Measurements from ENCODE around the gene METTL4.
"Not testable (repeated sequence)": the region's sequence is repeated elsewhere in the genome, so short reads cannot be mapped to it uniquely, and the experiment has no call there.

Gene METTL4

GRCh38 chr18:2564373-2564772 is 6.9 kb downstream of the METTL4 start:
- no peak for DNase-seq (ENCODE audit: low spot score)

GRCh38 chr18:2559249-2559648 is 12.1 kb downstream of the METTL4 start:
- DNase-seq (ENCODE audit: low spot score) = no peak

- DNase-seq (ENCODE audit: low spot score) = no peak
Measured at GRCh38 chr18:2557536-2557935, 13.8 kb downstream of the METTL4 start.

GRCh38 chr18:2555895-2556294 is 15.4 kb downstream of the METTL4 start:
- no peak for DNase-seq (ENCODE audit: low spot score)

- DNase-seq (ENCODE audit: low spot score) = no peak
Measured at GRCh38 chr18:2554696-2555095, 16.6 kb downstream of the METTL4 start.

- DNase-seq (ENCODE audit: low spot score) = no peak
Measured at GRCh38 chr18:2551425-2551824, 19.9 kb downstream of the METTL4 start.

- DNase-seq (ENCODE audit: low spot score) = no peak
Measured at GRCh38 chr18:2549462-2549861, 21.8 kb downstream of the METTL4 start.

GRCh38 chr18:2547477-2548087 is 23.7 kb downstream of the METTL4 start:
- DNase-seq (ENCODE audit: low spot score) = peak; percentile 28

GRCh38 chr18:2545155-2545554 is 26.1 kb downstream of the METTL4 start:
- DNase-seq (ENCODE audit: low spot score) = no peak

GRCh38 chr18:2541925-2542563 is 29.3 kb downstream of the METTL4 start:
- DNase-seq (ENCODE audit: low spot score) = not testable (repeated sequence)

GRCh38 chr18:2540575-2540974 is 30.7 kb downstream of the METTL4 start:
- no peak for DNase-seq (ENCODE audit: low spot score)

GRCh38 chr18:2538844-2539243 is 32.5 kb downstream of the METTL4 start:
- DNase-seq (ENCODE audit: low spot score) = no peak

- DNase-seq (ENCODE audit: low spot score) = peak; percentile 28
Measured at GRCh38 chr18:2538236-2538635, 33.1 kb downstream of the METTL4 start.

- no peak for DNase-seq (ENCODE audit: low spot score)
Measured at GRCh38 chr18:2537296-2537695, 34.0 kb downstream of the METTL4 start.

GRCh38 chr18:2536493-2536892 is 34.8 kb downstream of the METTL4 start:
- DNase-seq (ENCODE audit: low spot score) = no peak

GRCh38 chr18:2536063-2536462 is 35.2 kb downstream of the METTL4 start:
- DNase-seq (ENCODE audit: low spot score) = no peak

GRCh38 chr18:2535419-2535910 is 35.8 kb downstream of the METTL4 start:
- no peak for DNase-seq (ENCODE audit: low spot score)

- no peak for DNase-seq (ENCODE audit: low spot score)
Measured at GRCh38 chr18:2534906-2535305, 36.4 kb downstream of the METTL4 start.

- DNase-seq (ENCODE audit: low spot score) = no peak
Measured at GRCh38 chr18:2532797-2533196, 38.5 kb downstream of the METTL4 start.

- no peak for DNase-seq (ENCODE audit: low spot score)
Measured at GRCh38 chr18:2531751-2532150, 39.6 kb downstream of the METTL4 start.

GRCh38 chr18:2529154-2529553 is 42.2 kb downstream of the METTL4 start:
- DNase-seq (ENCODE audit: low spot score) = no peak

GRCh38 chr18:2526329-2526728 is 45.0 kb downstream of the METTL4 start:
- DNase-seq (ENCODE audit: low spot score) = no peak

- DNase-seq (ENCODE audit: low spot score) = not testable (repeated sequence)
Measured at GRCh38 chr18:2524794-2525198, 46.5 kb downstream of the METTL4 start.

- DNase-seq (ENCODE audit: low spot score) = no peak
Measured at GRCh38 chr18:2522112-2522511, 49.2 kb downstream of the METTL4 start.

Measured in COLO829 (cell line).